Suprapubic skin (tissue), 4 donors: ENCODE measurements around the gene NCAM1.

Experiments used
- CTCF ChIP-seq, 2 donors: fragments of 200-600 bp in 1 of 2; fragments of 450-650 bp in 1 of 2; sonication (generic) in 1 of 2; IDR thresholded peaks; one replicate each; pipeline ENCODE4 v1.5.1; 2016 to 2019; ENCODE audit warnings: antibody characterized with exemption in 2 of 2, mild to moderate bottlenecking in 1 of 2, moderate library complexity in 1 of 2
- POLR2A ChIP-seq, 2 donors: fragments of 450-650 bp; IDR thresholded peaks; one replicate each; pipeline ENCODE4 v1.6.1; 2017; ENCODE audit warnings: antibody characterized with exemption in 2 of 2, mild to moderate bottlenecking in 2 of 2, moderate library complexity in 2 of 2
- POLR2AphosphoS5 ChIP-seq, 3 donors: sonication (generic); formaldehyde crosslinking; IDR thresholded peaks; one replicate each; pipeline ENCODE4 v1.6.1; 2017; ENCODE audit warnings: antibody characterized with exemption in 3 of 3

GRCh38 chr11:113075586-113076095 lies 114.4 kb downstream of the NCAM1 start:
- no peak for TF ChIP-seq CTCF (IDR thresholded peaks at IDR 0.05)
- TF ChIP-seq POLR2AphosphoS5 (IDR thresholded peaks at IDR 0.05) = no peak
- TF ChIP-seq POLR2A (IDR thresholded peaks at IDR 0.05) = no peak
